CD4-positive, alpha-beta T cell treated with Interferon gamma for 1 hour (primary cell): ENCODE data around the gene CNPY1.

Source experiments
- DNase-seq: peaks from one replicate; pipeline ENCODE4 v3.0.0-alpha.2; 2020

The CNPY1 gene

DNA sequence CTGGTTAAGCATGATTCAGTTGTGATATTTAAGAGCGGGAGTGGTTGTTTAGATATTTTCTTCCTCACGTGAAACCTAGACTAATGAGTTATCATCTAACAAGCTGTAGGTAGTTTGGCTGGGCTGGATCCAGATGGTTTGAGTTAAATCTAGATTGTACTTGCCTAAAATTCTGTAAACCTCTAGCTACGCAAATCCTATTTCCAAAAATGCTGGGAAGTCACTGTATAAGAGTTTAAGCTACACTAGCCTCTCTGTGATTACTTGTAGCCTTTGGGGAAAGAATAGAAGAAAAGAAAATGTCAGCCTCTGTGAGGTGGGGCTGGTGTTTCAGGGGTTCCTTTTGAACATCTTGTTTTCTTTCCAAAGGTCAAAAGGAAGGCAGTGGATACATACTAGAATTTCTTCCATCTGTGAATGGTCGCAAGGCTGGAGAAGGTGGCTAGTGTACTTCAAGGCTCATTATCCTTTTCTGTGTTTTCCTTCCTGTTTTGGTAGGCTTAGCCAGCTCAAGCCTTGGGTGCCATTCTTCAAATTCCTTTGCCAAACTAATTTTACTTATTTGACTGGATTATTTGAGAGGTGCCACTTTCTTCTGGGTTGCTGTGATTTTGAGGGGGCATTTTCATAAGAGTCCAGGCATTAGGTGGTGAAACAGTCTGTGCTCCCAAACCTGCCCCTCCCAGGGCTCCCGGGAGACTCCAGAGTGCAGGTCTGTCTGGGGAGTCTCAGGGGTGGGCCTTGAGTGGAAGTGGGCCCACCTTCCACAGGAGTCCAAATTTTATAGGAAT is 93.7 kb downstream of the CNPY1 start:
- no peak for DNase-seq

DNA sequence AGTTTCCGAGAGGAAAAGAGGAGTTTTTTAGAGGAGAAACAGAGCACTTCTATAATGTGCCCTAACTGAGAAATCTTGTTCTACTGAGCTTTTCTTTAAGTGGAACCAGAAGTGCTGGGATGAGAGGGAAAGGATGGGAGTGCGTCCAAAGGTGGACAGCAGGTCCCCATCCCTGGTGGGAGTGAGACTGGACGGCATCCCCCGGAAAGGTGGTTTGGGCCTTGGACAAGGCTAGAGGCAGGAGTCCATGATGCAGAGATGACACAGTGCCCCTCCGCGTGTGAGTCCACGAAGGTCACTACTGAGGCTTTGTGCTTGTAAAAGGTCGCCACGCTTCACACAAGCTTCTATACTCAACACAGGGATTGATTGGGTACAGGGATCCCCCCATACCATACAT is 94.5 kb downstream of the CNPY1 start:
- no peak for DNase-seq
